Measurements from ENCODE around the gene MED13.

DNA sequence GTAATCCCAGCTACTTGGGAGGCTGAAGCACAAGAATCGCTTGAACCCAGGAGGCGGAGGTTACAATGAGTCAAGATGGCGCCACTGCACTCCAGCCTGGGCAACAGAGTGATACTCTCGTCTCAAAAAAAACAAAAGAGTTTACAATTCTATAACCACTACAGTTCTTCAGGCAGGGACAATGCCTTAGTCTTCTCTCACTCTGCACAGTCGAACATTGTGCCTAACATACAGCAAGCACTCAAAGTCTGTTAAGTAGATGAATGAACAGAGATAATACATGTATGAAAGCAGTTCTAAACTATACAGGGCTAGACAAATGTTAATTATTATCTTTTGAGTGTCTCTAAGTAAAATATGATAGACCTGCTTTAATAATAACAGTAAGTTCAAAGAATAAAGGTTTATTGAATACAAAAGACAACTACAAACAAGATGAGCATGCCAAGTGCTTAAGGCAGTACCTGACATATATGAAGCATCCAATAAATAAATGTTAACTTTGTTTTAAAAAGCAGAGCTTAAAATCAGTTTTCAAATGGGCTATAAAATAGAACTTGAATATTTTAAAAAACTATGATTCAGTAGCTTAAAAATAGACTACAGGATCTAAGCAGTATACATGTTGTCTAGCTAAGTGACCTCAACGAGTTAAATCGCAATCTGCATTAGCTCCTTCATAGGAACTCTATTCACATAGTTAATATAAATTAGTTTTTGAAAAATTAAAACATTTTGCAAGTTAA lies 156.6 kb downstream of the MED13 start:
- TF ChIP-seq EP300 (IDR thresholded peaks at IDR 0.05): no peak
- TF ChIP-seq, protein P1, sequence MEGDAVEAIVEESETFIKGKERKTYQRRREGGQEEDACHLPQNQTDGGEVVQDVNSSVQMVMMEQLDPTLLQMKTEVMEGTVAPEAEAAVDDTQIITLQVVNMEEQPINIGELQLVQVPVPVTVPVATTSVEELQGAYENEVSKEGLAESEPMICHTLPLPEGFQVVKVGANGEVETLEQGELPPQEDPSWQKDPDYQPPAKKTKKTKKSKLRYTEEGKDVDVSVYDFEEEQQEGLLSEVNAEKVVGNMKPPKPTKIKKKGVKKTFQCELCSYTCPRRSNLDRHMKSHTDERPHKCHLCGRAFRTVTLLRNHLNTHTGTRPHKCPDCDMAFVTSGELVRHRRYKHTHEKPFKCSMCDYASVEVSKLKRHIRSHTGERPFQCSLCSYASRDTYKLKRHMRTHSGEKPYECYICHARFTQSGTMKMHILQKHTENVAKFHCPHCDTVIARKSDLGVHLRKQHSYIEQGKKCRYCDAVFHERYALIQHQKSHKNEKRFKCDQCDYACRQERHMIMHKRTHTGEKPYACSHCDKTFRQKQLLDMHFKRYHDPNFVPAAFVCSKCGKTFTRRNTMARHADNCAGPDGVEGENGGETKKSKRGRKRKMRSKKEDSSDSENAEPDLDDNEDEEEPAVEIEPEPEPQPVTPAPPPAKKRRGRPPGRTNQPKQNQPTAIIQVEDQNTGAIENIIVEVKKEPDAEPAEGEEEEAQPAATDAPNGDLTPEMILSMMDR (IDR thresholded peaks at IDR 0.05): no peak
- no peak for TF ChIP-seq POLR2A (IDR thresholded peaks at IDR 0.05)
